Neural progenitor cell (in vitro differentiated cells): ENCODE measurements around the gene MPP2.
A peak's percentile ranks its signal among the peaks of the same experiment; 100 is the strongest.

Experiments used
- CTCF ChIP-seq: fragments of 200-600 bp; sonication (generic); IDR thresholded peaks from 2 replicates; pipeline ENCODE4 v1.5.1; 2017; ENCODE audit warnings: antibody characterized with exemption, mild to moderate bottlenecking
- EZH2 ChIP-seq: fragments of 200-600 bp; sonication (generic); IDR thresholded peaks from 2 replicates; pipeline ENCODE4 v1.6.1; 2017; ENCODE audit warnings: antibody characterized with exemption, mild to moderate bottlenecking, moderate library complexity
- EZH2phosphoT487 ChIP-seq: fragments of 200-600 bp; sonication (generic); IDR thresholded peaks from 2 replicates; pipeline ENCODE4 v1.6.1; 2017; ENCODE audit warnings: antibody characterized with exemption

- no peak for TF ChIP-seq CTCF
- peak; percentile 68 for TF ChIP-seq EZH2
- no peak for TF ChIP-seq EZH2phosphoT487
Observed at GRCh38 chr17:43952724-43953666, 45.7 kb upstream of the MPP2 start.
